ENCODE measurements around the gene MFAP2. TPM values are rescaled to one million over a fixed set of nuclear protein-coding genes. Genes with fewer than 3 reads are reported as not detected.

Gene MFAP2
- total RNA-seq, 1 experiment from 2014 or later, result 0.50 TPM

- CTCF ChIA-PET, result no interaction called here
- Mint-ChIP-seq H3K4me1 (ENCODE audit: low read depth, unreplicated experiment) (no peaks in the 10 kb centered on the region), H3K36me3 (ENCODE audit: insufficient read depth, unreplicated experiment) (no peaks in the 10 kb centered on the region), H3K27me3 (ENCODE audit: unreplicated experiment) (no peaks in the 10 kb centered on the region), H3K4me3 (ENCODE audit: low read depth, unreplicated experiment) (no peak overlapping the region), H3K27ac (ENCODE audit: unreplicated experiment) (no peak overlapping the region), H3K9me3 (ENCODE audit: low read depth, unreplicated experiment) (no peaks in the 10 kb centered on the region)
- no peak for DNase-seq
- no TSS peak for BruUV-seq (replicated peaks)
- TF ChIP-seq CTCF (IDR thresholded peaks at IDR 0.05; ENCODE audit: unreplicated experiment), result no peak
- intact Hi-C loops (cut with micrococcal nuclease; ENCODE audit: unreplicated experiment), result no loop called here
Observed at GRCh38 chr1:16989676-16990391, 9.4 kb upstream of the MFAP2 start.

- H3K27me3 Mint-ChIP-seq (ENCODE audit: unreplicated experiment), result peaks cover 6% of the 10 kb centered on the region
- no TSS peak for BruUV-seq (replicated peaks)
Observed at GRCh38 chr1:16988210-16988609, 7.8 kb upstream of the MFAP2 start.

DNA sequence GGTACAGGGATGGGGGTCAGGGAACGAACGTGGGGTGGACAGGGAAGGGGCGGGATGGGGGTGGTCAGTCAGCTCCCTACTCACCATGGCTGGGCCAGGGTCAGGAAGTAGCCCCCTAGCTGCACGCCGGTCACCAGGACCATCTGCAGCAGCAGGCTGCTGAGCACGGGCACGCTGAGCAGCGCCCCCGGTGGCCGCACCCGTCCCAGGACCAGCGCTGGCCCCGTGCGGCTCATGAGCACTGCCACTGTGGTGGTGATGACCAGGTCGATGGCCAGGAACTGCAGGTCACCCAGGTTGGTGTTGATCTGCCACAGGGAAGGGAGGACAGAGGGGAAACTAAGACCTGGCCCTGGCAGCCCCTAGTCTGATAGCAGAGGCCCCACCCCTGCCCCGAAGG is 6.5 kb upstream of the MFAP2 start:
- no peak overlapping the region for H3K27ac Mint-ChIP-seq (ENCODE audit: unreplicated experiment)
- no peaks in the 10 kb centered on the region for H3K36me3 Mint-ChIP-seq (ENCODE audit: insufficient read depth, unreplicated experiment)
- intact Hi-C loops (cut with micrococcal nuclease; ENCODE audit: unreplicated experiment), result no loop called here
- peak; percentile 8 for DNase-seq
- CTCF ChIA-PET, result interaction anchor here (0.6 to 1.0 kb wide), 2 partner anchors 12 to 47 kb away, joined by 3 to 5 read pairs; no protein-coding TSS in a partner anchor
- peaks cover 14% of the 10 kb centered on the region for H3K27me3 Mint-ChIP-seq (ENCODE audit: unreplicated experiment)
- H3K4me1 Mint-ChIP-seq (ENCODE audit: low read depth, unreplicated experiment), result no peaks in the 10 kb centered on the region
- no peaks in the 10 kb centered on the region for H3K9me3 Mint-ChIP-seq (ENCODE audit: low read depth, unreplicated experiment)
- no peak overlapping the region for H3K4me3 Mint-ChIP-seq (ENCODE audit: low read depth, unreplicated experiment)
- BruUV-seq (replicated peaks), result no TSS peak
- TF ChIP-seq CTCF (IDR thresholded peaks at IDR 0.05; ENCODE audit: unreplicated experiment), result peak; percentile 31

More at GRCh38 chr1:16988210-16988609, 7.8 kb upstream of the MFAP2 start:
- Mint-ChIP-seq H3K9me3 (ENCODE audit: low read depth, unreplicated experiment) (no peaks in the 10 kb centered on the region), H3K4me3 (ENCODE audit: low read depth, unreplicated experiment) (no peak overlapping the region), H3K27ac (ENCODE audit: unreplicated experiment) (no peak overlapping the region), H3K36me3 (ENCODE audit: insufficient read depth, unreplicated experiment) (no peaks in the 10 kb centered on the region), H3K4me1 (ENCODE audit: low read depth, unreplicated experiment) (no peaks in the 10 kb centered on the region)
- no peak for DNase-seq
- intact Hi-C loops (cut with micrococcal nuclease; ENCODE audit: unreplicated experiment), result no loop called here
- TF ChIP-seq CTCF (IDR thresholded peaks at IDR 0.05; ENCODE audit: unreplicated experiment), result no peak
- CTCF ChIA-PET, result no interaction called here

GRCh38 chr1:16986560-16986959 is 6.1 kb upstream of the MFAP2 start:
- CTCF ChIA-PET, result interaction anchor here (1.0 kb wide), 1 partner anchor 11 kb away, joined by 3 read pairs; no protein-coding TSS in a partner anchor
- H3K4me1 Mint-ChIP-seq (ENCODE audit: low read depth, unreplicated experiment), result peaks cover 1% of the 10 kb centered on the region
- no peak overlapping the region for H3K27ac Mint-ChIP-seq (ENCODE audit: unreplicated experiment)
- H3K36me3 Mint-ChIP-seq (ENCODE audit: insufficient read depth, unreplicated experiment), result no peaks in the 10 kb centered on the region
- TF ChIP-seq CTCF (IDR thresholded peaks at IDR 0.05; ENCODE audit: unreplicated experiment), result no peak
- H3K9me3 Mint-ChIP-seq (ENCODE audit: low read depth, unreplicated experiment), result no peaks in the 10 kb centered on the region
- peaks cover 18% of the 10 kb centered on the region for H3K27me3 Mint-ChIP-seq (ENCODE audit: unreplicated experiment)
- no peak for DNase-seq
- BruUV-seq (replicated peaks), result no TSS peak
- no peak overlapping the region for H3K4me3 Mint-ChIP-seq (ENCODE audit: low read depth, unreplicated experiment)
- intact Hi-C loops (cut with micrococcal nuclease; ENCODE audit: unreplicated experiment), result no loop called here
